Measurements from ENCODE around the gene GPR87.

GPR87 gene, protein sequence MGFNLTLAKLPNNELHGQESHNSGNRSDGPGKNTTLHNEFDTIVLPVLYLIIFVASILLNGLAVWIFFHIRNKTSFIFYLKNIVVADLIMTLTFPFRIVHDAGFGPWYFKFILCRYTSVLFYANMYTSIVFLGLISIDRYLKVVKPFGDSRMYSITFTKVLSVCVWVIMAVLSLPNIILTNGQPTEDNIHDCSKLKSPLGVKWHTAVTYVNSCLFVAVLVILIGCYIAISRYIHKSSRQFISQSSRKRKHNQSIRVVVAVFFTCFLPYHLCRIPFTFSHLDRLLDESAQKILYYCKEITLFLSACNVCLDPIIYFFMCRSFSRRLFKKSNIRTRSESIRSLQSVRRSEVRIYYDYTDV

DNA sequence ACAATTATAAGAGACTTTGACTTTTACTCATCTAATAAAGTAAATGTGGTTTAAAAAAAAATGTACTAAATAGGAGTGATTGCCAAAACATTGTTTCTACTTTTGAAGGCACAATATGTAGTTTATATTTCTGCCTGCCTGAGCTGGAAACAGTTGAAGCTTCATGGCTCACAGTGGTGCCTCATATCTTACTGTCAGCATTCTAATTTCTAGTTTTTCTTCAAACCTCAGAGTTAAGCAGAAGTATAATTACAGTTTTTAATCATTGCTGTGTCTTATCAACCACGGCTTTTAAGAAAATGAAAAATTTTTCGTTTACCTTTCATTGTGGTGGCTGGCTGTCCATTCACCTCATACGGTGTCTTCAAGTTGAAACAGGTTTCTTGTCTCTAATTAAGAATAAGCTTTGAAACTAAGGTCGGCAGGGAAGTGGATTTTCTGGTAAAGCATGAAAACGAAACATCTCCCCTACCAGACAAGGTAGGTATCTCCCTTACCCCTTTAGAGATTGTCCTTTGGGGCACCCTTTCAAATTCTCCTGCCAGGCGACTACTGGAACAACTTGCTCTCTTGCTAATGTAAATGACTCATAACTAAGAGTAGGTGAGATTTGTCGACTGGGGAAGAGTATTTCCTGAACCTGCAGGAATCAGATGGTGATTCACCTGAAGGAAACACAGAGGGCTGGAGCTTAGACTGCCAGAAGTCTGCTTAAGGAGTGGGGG, at the start of gene GPR87:
GPR87 (minus strand) TSS at position 554 of the 725 bp plus-strand sequence. CDS start 16,720 bp downstream, outside the sequence.
- DNase-seq (ENCODE audit: low read depth), result no peak

DNA sequence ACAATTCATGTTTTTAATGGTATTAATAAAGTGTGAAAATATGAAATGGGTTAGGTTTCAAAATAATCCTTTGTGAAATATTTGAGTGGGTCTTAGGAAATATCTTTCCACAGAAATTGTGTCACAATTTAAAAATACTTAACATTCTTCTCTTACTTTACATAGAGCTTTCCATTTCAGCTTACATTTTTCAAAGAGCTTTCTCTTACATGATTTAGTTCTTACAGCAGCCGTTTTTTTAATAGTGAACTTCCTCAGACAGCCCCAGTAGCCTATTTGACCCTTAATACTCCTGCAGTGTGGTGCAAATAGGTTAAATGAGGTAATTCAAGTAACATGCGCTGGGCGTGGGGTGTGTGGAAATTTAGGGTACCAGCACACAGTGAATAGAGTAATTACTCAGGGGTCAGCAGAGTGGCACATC, 46.1 kb upstream of the GPR87 start:
- DNase-seq (ENCODE audit: low read depth), result no peak

- DNase-seq (ENCODE audit: low read depth), result no peak
Measured at GRCh38 chr3:151357463-151357850, 40.8 kb upstream of the GPR87 start.

- no peak for DNase-seq (ENCODE audit: low read depth)
Measured at GRCh38 chr3:151356794-151357462, 40.3 kb upstream of the GPR87 start.

- DNase-seq (ENCODE audit: low read depth), result no peak
Measured at GRCh38 chr3:151351648-151352047, 35.0 kb upstream of the GPR87 start.

GRCh38 chr3:151351219-151351618, 34.6 kb upstream of the GPR87 start:
- DNase-seq (ENCODE audit: low read depth), result no peak

DNA sequence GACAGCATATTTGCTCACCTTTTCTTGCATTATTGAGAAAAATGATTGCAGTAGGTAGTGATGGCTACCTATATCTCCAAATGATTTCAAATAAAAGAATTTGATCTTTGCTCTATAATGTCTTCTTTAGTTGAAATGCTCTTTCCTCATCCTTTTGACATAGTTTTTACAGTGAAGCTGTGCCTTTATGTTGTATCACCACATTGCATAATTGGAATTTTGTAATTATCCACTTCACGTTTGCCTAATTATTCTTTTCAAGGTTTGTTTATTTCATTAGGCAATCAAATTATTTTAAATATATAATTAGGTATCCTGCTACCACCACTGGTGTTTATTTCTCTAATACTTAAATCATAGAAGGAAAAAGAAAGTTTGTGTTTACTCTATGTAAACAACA, 34.0 kb upstream of the GPR87 start:
- DNase-seq (ENCODE audit: low read depth), result no peak

- no peak for DNase-seq (ENCODE audit: low read depth)
Measured at GRCh38 chr3:151347432-151347831, 30.8 kb upstream of the GPR87 start.

DNA sequence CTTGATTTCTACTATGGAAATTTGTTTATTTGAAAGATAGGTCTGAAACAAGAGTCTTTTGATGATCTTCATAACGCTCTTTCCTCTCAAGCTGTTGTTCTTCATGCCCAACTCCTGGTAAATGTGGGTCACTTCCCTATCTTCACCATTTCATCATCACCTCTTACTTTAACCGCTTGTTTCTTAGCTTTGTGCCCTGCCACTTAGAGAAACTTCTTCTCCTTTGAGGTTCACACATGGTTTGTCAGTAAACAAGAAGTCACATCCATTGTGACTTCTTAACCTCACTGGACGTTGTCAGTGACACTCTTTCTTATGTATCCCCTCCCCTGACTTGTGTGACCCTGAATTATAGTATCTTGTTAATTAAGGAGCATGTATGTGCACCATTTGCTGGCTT, 29.7 kb upstream of the GPR87 start:
- DNase-seq (ENCODE audit: low read depth), result no peak

DNA sequence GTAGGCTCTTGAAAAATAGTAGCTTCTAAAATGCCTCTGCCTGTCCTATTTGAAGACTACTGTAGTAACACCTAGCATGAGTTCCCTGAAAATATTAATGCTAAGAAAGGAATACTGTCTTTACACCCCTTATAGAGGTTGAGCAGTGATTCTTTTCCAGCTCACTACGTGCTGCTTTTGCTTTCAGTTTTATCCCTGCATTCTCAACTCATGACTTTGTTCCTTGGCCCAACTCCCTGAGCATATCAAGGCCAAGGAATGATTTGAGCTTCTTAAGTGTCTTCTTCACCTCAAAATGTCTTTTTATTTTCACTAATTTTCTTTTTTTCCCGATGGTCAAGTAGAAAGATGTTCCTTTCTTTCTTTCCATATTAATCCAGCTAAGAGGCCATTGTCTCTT, 29.2 kb upstream of the GPR87 start:
- no peak for DNase-seq (ENCODE audit: low read depth)

DNA sequence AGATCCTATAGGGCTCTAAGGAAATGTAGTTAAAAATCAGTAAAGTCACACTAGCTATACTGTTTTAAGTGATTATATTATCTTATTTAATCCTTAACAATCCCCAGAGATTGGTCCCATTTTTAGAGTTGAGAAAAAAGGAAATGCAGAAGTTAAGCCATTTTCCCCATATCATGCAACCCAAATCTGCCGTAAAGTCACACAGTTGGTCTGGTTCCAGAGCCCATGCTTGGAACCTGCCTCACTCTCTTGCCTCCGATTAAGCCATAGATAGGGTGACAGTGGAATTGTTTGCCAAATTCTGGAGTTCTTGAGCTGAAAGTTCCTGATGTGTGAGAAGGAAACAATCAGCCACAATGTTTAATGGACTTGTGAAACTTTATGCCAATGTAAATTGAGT, 15.1 kb upstream of the GPR87 start:
- DNase-seq (ENCODE audit: low read depth), result no peak

GRCh38 chr3:151330899-151331298, 14.3 kb upstream of the GPR87 start:
- no peak for DNase-seq (ENCODE audit: low read depth)

DNA sequence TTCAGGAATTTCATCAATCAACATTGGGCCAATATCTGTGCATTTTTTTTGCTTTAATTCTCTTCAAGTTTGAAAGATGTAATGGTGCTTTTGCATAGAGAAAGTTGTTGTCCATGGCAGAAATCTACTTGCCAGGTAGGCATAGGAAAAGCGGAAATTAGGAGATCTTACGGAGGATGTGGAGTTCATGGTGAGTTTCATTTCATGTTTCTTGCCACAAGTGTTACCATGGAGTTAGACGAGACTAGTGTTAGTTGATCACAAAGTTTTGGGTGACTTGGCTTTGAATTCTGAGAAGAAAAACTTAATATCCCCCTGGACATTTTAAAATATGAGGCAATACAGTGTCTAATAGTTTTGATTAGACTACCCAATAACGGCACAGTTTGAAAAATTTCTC, 13.8 kb upstream of the GPR87 start:
- no peak for DNase-seq (ENCODE audit: low read depth)

DNA sequence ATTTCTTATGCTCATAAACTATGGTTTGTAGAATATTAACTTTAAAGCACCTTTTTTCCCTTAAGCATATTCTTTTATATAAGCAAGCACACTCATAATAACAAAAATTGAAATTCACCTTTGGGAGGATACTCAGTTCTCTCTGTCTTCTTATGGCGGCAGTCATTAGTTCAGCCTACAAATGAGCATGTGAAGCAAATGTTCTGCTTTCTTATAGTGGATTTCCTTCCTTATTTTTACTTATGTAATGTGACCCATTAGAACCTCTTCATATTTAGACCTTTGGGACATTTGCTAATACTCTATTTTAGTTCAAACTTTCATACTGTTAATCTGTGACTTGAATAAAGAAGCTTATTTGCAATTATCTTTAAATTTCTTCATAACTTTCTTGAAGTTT, 12.7 kb upstream of the GPR87 start, which contains the start of gene P2RY13:
P2RY13 (minus strand) TSS at position 187 of the 400 bp plus-strand sequence; CDS start at position 166, 21 bp downstream.
- no peak for DNase-seq (ENCODE audit: low read depth)

DNA sequence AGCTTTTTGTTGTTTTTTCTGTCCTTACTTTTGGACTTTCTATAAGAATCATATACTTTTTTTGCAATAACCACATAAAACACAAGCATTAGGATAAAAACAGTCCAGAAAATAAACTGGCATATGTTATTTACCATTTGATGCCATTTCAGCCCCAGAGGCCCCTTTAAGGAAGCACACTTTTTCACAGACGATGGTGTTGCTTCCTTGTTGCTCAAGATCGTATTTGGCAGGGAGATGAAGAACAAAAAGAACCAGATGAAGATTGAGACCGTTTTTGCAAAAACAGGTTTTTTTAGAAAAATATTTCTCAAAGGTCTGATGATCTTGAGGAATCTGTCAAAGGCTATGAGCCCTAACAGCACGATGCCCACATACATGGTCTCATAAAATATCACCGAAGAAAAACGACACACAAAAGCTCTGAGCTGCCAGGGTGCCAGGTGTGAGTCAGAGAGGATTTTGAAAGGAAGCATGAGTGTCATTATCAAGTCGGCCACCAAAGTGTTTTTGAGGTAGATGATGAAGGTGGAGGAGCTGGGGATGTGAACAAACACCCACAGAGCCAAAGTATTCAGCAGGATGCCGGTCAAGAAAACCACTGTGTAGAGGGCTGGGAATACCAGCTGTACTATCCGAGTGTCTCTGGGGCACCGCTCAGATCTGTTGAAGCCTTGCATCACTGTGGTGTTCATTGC, 11.8 kb upstream of the GPR87 start:
- no peak for DNase-seq (ENCODE audit: low read depth)

DNA sequence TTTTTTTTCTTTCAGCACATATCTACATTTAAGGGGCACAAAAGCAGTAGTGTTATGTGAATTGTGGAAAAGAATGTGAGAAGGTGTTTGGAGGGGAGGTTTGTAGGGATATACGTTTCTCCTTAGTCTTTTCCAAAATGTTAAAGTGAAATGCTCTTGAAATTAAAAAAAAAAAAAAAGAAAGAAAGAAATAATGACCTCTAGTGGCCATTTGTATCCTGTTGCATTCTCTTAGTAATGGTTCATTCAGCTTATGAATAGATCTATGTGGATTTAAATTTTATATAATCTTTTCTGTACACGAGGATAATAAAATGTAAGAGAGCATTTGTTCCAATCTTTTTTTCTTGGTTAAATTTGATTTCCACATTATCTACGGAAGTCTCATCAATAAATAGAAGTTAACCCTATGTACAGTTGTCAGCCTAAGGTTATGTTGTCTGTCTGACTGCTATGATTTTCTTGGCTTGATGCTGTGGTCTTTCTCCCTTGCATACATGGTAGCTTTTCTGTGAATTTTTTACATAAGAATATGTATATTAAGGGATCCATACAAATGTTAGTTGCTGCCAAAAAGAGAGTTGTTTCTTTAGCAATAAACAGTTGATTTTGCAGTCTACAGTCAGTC, 11.1 kb upstream of the GPR87 start:
- DNase-seq (ENCODE audit: low read depth), result no peak

DNA sequence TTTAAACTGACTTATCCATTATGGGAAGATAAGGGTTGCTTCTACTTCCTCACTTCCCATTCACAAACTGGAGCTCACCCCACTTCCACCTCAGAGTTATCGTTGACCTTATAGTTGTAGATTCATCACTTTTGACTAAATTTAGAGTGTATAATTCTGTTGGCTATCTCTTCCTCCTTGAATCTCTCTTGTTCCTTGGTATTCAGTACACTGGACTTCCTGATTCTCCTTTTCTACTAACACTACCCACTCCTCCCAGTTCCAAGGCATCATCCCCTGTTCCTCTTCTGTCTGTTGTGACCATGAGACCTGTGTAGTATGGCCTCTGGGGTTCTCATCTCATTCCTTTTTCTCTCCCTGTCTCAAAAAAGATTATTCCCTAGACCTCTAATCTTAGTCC, 5.9 kb upstream of the GPR87 start:
- DNase-seq (ENCODE audit: low read depth), result no peak

GRCh38 chr3:151321526-151321925, 4.9 kb upstream of the GPR87 start:
- DNase-seq (ENCODE audit: low read depth), result no peak

GRCh38 chr3:151320131-151320530, 3.5 kb upstream of the GPR87 start:
- no peak for DNase-seq (ENCODE audit: low read depth)

- no peak for DNase-seq (ENCODE audit: low read depth)
Measured at GRCh38 chr3:151319628-151320027, 3.0 kb upstream of the GPR87 start.

- DNase-seq (ENCODE audit: low read depth), result no peak
Measured at GRCh38 chr3:151318991-151319390, 2.4 kb upstream of the GPR87 start.

GRCh38 chr3:151318313-151318712, 1.7 kb upstream of the GPR87 start:
- DNase-seq (ENCODE audit: low read depth), result no peak

Measured in stimulated activated CD8-positive, alpha-beta memory T cell treated with anti-CD3 and anti-CD28 coated beads, Interleukin-4, amount 100 ng/mL, for 24 hours (primary cell).